Epidermal melanocyte (primary cell): ENCODE measurements around the gene RXRA.

Source experiments
- DNase-seq: peaks from one replicate; pipeline ENCODE4 v3.0.0; 2011; ENCODE audit warnings: low spot score; ENCODE audit not compliant: insufficient read length

The RXRA gene

GRCh38 chr9:134431626-134432025 is 105.4 kb downstream of the RXRA start:
- no peak for DNase-seq

DNA sequence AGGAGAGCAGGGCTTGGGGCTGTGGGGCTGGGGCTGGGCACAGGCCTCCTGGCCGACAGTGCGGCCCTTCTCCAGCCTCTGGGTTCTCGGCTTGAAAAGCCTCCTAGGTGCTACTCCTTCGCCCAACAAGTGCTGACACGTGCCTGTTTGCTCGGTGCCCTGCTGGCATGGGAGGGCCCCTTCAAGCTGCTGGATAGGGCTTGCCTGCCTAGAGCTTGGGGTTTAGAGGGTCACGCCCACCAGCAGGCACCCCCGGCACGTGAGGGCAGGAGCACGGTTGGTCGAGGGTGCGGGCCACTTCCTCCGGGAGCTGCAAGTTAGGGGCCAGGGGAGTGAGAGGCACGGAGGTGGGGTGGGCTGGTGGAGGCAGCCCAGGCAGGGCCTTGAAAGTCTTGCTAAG is 106.2 kb downstream of the RXRA start:
- no peak for DNase-seq

GRCh38 chr9:134433101-134433500 is 106.8 kb downstream of the RXRA start:
- DNase-seq: no peak

GRCh38 chr9:134433909-134434882 is 107.9 kb downstream of the RXRA start:
- no peak for DNase-seq

- DNase-seq: peak; percentile 99
Measured at GRCh38 chr9:134434894-134435506, 108.7 kb downstream of the RXRA start.

- DNase-seq: no peak
Measured at GRCh38 chr9:134435550-134436378, 109.5 kb downstream of the RXRA start.

- DNase-seq: no peak
Measured at GRCh38 chr9:134436379-134436762, 110.1 kb downstream of the RXRA start.

DNA sequence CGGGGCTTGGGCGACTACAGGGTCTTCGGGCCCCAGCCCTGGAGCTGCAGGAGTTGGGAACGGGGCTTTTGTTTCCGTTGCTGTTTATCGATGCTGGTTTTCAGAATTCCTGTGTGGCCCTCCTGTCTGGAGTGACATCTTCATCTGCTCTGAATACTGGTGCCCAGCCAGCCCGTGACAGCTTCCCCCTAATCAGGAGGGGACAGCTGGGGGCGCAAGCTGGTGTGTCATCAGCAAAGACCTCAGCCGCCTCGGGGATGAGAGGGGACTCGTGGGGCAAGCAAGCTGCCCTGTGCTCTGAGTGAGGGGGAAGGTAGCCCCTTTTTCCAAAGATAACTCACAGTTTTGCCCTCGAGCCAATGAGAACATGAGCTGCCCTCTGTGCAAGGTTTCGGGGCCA is 110.7 kb downstream of the RXRA start:
- no peak for DNase-seq

DNA sequence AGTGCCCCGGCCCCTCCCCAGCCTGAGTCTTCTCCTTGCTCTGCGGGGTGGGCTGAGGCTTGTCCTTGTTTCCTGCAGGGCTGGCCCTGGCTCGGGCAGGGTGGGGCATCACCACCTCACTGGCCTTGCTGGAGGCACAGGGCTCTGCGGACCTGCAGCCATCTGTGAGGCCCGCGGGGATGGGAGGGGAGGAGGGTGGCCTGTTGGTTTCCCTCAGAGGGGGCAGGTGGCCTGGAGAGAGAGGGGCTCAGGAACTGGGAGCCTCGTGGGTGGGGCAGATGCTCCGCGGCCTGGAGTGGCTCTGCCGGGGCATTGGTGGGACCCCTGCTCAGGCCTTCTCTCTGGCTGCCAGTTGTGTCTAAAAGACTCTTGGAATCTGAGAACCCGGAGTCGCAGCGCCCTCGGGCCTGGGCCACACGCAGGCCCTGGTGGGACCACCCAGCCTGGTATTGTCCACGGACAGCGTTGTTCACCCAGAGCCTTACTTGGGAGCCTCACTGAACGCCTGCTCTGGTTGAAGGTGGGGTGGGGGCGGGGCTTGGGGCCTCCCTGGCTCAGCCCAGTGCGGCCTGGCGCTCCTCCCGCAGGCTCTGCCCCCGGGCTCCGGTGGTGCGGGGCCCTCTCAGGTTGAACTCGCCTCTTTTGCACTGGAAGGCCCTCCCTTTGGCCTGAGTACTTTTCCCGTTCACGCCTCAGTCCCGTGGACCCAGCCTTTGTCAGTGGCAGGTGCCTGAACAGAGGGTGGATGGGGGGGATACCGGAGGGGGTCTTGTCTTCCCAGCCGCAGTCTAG is 111.3 kb downstream of the RXRA start:
- DNase-seq: no peak

GRCh38 chr9:134438195-134438788 is 112.0 kb downstream of the RXRA start:
- DNase-seq: no peak

DNA sequence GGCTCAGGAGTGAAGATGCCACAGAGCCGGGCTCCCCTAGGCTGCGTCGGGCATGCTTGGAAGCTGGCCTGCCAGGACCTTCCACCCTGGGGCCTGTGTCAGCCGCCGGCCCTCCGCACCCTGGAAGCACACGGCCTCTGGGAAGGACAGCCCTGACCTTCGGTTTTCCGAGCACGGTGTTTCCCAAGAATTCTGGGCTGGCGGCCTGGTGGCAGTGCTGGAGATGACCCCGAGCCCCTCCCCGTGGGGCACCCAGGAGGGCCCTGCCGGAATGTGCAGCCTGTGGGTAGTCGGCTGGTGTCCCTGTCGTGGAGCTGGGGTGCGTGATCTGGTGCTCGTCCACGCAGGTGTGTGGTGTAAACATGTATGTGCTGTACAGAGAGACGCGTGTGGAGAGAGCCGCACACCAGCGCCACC is 113.1 kb downstream of the RXRA start:
- no peak for DNase-seq

- DNase-seq: no peak
Measured at GRCh38 chr9:134440636-134441226, 114.5 kb downstream of the RXRA start.

DNA sequence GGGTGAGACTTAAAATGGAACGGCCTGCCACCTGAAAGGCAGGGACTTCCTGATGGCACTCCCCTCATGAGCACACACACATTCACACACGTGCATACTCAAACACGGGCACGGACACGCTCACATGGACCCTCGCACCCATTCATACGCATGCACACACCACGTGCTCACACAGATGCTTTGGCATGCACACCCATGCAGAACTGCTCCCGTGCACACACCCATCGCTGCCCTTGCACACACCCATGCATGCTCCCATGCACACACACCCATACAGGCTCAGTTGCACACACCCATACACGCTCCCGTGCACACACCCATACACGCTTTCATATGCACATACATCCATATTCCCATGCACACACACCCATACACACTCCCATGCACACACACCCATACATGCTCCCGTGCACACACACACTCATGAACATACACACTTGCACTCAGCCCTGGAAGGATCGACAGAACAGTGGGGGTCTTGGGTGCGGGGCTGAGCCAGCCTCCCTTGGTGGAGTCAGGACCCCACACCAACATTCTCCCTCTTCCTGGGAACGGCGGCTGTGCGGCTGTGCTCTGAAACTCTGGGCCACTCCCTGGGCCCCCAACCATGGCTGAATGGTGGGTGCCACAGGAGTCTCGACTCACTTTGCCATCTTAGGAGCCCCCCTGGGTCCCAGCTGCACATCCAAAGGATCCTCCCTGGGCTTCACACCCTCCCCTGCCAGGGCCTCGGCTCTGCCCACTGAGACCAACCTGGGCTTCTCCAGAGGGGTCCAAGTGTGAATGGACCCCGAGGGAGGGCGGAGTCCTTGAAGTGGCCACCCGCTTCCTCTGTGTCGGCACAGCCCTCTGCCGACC is 115.2 kb downstream of the RXRA start:
- DNase-seq: no peak

DNA sequence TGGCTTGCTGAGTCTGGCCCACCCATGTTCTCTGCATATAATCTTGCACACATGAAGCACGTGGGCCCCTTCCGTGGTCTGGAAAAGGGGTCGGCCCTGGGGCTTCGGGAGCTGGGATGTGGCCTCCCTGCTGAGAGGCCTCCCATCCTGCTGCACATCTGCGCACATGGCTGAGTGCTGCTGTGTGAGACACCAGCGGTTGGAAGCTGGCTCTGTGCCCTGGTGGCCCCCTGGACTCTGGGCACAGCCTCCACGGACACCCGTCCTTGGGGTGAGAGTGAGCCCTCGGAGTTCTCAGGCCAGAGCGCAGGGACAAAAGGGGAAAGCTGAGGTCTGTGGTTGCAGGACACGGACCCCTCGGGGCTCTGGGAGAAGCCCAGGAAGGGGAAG is 115.8 kb downstream of the RXRA start:
- DNase-seq: no peak

DNA sequence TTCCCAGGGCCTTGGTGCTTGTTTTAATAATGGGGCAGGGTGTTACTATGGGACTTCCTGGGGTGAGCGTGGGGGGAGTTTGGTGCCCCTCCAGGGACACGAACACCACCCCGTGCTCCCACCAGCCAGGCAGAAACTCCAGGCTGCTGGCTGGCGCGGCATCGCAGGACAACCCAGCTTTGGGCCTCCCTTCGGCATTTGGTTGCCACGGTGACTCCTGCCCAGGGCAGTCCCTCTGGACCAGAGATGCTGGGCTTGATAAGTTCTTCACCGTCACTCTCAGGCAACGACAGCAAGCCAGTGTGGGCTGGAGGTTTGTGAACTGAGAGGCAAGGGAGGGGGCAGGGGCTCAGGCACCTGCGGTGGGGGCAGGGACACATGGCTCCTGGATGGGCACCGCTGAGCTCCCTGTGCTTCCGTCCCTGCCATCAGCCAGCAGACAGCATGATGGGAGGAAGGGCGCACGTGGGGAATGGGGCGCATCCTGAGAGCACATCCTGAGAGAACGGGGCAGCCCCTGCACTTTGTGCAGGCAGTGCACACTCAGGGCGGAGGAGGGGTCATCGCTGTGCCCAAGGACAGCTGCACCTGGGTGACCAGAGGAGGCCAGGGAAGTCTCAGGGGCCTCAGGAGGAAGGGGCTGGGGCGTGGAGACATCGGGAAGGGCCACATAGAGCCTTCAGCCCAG is 116.4 kb downstream of the RXRA start:
- no peak for DNase-seq

DNA sequence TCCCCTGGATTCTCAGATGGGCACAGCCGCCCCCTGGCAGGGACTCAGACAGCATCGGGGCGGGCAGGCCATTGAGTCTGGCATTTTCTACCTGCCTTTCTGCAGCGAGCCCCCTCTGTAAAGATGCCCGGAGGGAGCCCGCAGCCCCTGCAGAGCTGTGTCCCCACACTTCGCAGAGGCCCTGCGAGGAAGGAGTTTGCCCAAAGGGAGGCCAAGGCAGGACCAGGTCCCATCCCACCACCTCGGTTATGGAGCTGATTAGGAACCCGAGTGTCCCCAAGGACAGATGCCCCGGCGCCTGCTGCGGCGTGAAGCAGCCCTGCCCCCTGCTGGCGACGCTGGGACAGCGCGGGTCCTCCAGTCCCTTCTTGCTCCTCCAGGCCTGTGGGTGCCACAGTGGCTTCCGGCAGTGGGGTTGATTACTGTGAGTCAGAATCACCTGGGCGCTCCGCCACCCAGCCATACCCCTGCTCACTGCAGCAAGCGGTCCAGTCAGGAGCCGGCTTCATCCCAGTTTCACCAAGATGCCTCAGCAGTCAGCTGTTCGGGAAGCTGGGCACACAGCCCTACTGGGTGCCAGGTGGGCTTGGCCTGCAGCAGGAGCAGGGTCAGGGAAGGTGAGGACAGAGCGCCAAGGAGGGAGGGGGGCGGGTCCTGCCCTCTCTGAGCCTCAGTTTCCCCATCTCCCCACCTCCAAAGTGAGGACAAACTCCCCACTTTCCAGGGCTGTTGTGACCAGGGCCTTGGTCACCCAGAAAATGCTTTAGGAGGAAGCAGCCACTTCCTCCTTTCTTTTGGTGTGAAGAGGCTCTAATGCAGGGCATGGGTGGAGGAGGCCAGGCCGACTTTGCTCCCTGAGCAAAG is 117.2 kb downstream of the RXRA start:
- peak; percentile 95 for DNase-seq

- no peak for DNase-seq
Measured at GRCh38 chr9:134444038-134444315, 117.7 kb downstream of the RXRA start.

- no peak for DNase-seq
Measured at GRCh38 chr9:134445000-134445399, 118.7 kb downstream of the RXRA start.
